Sigmoid colon (tissue), 4 donors: ENCODE measurements around the gene TTC9B.

Source experiments
- CTCF ChIP-seq, 4 experiments: fragments of 450-650 bp in 3 of 4; fragments of 200-600 bp in 1 of 4; IDR thresholded peaks; one replicate each; pipeline ENCODE4 v1.5.1; 2016 to 2019; ENCODE audit warnings: antibody characterized with exemption in 4 of 4, mild to moderate bottlenecking in 3 of 4, moderate library complexity in 2 of 4
- EP300 ChIP-seq, 4 donors: sonication (generic); formaldehyde crosslinking; IDR thresholded peaks; one replicate each; pipeline ENCODE4 v1.6.1; 2017; ENCODE audit warnings: antibody characterized with exemption in 4 of 4

- TF ChIP-seq CTCF (IDR thresholded peaks at IDR 0.05) (no peak), EP300 (IDR thresholded peaks at IDR 0.05) (no peak)
Measured at GRCh38 chr19:40238775-40239174, 20.6 kb upstream of the TTC9B start.
